Fibroblast of mammary gland (primary cell): Measurements from ENCODE around the gene NOL9.
"Not testable (repeated sequence)": the region's sequence is repeated elsewhere in the genome, so short reads cannot be mapped to it uniquely, and the experiment has no call there.

Source experiments
- DNase-seq: peaks from one replicate; pipeline ENCODE4 v3.0.0-alpha.2; 2010; ENCODE audit warnings: low read depth
- H3K4me3 ChIP-seq: 2 replicates; pipeline ENCODE4 v1.5.1; 2011; ENCODE audit warnings: low read depth, mild to moderate bottlenecking, low read length, moderate library complexity; ENCODE audit not compliant: control insufficient read depth
- CTCF ChIP-seq: conservative IDR thresholded peaks from 2 replicates; pipeline ENCODE4 v1.5.1; 2011; ENCODE audit warnings: low read depth, low read length, inconsistent platforms; ENCODE audit not compliant: control insufficient read depth, insufficient read depth

The NOL9 gene

GRCh38 chr1:6600410-6601048 lies 46.2 kb upstream of the NOL9 start:
- no peak for DNase-seq
- no peak for TF ChIP-seq CTCF
- H3K4me3 ChIP-seq = peak overlapping the region; percentile 93

- not testable (repeated sequence) for DNase-seq
- peak overlapping the region; percentile 93 for H3K4me3 ChIP-seq
These were observed 45.7 kb upstream of the NOL9 start for GRCh38 chr1:6599991-6600390.

- no peak for TF ChIP-seq CTCF
- DNase-seq = peak; percentile 55
- H3K4me3 ChIP-seq = peak overlapping the region; percentile 93
These were observed 45.0 kb upstream of the NOL9 start for GRCh38 chr1:6599141-6599975.

GRCh38 chr1:6597777-6598131 lies 43.4 kb upstream of the NOL9 start:
- DNase-seq = no peak
- no peak overlapping the region for H3K4me3 ChIP-seq
- TF ChIP-seq CTCF = no peak

- TF ChIP-seq CTCF = no peak
- no peak overlapping the region for H3K4me3 ChIP-seq
- no peak for DNase-seq
These were observed 42.8 kb upstream of the NOL9 start for GRCh38 chr1:6596886-6597776.

GRCh38 chr1:6596351-6596750 lies 42.0 kb upstream of the NOL9 start:
- no peak for TF ChIP-seq CTCF
- DNase-seq = no peak
- H3K4me3 ChIP-seq = no peak overlapping the region

- DNase-seq = no peak
- H3K4me3 ChIP-seq = no peak overlapping the region
- TF ChIP-seq CTCF = no peak
These were observed 40.8 kb upstream of the NOL9 start for GRCh38 chr1:6594977-6595740.
